Stimulated activated CD8-positive, alpha-beta memory T cell treated with anti-CD3 and anti-CD28 coated beads, Interleukin-4, amount 100 ng/mL, for 48 hours (primary cell): ENCODE data around the gene RRM2.
"Not testable (repeated sequence)": the region's sequence is repeated elsewhere in the genome, so short reads cannot be mapped to it uniquely, and the experiment has no call there.

Source experiments
- DNase-seq: peaks from one replicate; pipeline ENCODE4 v3.0.0-alpha.2; 2020

Gene RRM2

DNA sequence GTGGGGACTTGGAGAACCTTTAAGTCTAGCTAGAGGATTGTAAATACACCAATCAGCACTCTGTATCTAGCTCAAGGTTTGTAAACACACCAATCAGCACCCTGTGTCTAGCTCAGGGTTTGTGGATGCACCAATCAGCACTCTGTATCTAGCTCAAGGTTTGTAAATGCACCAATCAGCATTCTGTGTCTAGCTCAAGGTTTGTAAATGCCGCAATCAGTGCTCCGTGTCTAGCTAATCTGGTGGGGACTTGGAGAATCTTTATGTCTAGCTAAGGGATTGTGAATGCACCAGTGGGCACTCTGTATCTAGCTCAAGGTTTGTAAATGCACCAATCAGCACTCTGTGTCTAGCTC lies 30.7 kb upstream of the RRM2 start:
- not testable (repeated sequence) for DNase-seq

GRCh38 chr2:10094271-10094814 lies 28.2 kb upstream of the RRM2 start:
- DNase-seq = no peak

DNA sequence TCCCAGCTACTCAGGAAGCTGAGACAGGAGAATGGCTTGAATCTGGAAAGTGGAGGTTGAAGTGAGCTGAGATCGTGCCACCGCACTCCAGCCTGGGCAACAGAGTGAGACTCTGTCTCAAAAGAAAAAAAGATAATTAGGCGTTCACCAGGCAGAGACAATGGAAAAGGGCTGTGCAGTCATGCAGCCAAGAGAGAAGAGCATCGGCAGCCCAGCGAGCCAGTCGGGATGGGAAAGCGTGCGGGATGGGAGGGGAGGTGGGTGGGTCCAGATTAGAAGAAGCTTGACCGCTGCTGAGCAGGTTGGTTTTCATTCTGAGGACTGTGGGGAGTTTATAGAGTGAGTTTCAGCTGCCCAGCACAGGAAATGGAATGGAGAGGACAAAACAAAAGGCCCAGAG lies 27.4 kb upstream of the RRM2 start:
- no peak for DNase-seq

DNA sequence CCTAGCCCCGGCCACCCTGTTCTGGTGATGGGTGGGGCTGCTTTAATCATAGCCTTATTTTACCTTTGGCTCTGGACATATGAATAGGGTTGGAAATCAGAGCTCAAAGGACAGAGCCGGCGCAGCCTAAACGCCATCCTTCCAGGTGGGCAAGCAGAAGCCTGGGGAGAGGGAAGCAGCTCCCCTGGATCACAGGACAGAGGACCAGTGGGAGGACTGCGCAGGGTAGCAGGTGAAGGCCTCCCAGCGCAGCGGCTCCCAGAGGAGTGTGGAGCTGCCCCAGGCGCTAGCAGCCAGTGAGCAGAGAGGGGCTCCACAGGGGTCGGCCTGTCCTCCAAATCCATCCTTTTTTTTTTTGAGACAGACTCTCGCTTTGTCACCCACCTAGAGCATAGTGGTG lies 25.9 kb upstream of the RRM2 start:
- no peak for DNase-seq

- DNase-seq = peak; percentile 65
These were observed 25.0 kb upstream of the RRM2 start for GRCh38 chr2:10097352-10098148.

DNA sequence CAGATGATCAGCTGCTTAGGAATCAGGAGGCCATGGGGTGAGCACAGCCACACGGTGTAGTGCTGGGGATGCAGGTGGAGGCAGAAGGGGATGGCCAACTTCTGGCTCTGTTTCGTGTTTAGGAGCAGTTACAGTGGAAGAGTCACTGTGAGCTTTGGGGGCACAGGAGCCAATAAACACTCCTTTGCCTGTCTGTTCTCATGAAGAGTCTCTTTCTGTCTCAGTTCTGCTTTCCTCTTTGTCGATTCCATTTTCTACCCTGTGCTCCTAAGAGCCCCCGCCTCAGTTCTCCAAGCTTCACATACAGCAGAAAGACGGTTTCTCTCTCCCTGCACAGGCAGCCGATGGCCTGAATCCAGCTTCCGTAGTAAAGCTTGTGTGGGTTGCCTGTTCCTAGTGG lies 21.0 kb upstream of the RRM2 start:
- DNase-seq = no peak

DNA sequence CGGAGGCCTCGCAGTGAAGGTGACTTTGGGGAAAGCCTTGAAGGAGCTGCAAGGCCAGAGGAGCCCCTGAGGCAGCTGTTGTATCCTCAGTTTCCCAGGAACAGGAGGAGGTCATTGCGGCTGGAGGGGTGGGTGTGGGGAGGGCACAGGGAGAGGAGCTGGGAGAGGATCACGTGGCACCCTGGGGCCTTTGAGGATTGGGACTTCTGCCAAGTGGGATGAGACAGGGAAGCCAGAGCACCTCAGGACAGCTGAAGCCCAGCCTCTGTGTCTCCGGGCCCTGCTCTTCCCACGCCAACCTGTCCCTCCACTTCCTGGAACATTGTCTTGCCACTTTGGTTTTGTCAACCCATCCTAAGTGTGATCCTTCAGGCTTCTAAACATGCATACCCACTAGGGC lies 19.4 kb upstream of the RRM2 start:
- no peak for DNase-seq

- not testable (repeated sequence) for DNase-seq
These were observed 17.6 kb upstream of the RRM2 start for GRCh38 chr2:10104906-10105305.

DNA sequence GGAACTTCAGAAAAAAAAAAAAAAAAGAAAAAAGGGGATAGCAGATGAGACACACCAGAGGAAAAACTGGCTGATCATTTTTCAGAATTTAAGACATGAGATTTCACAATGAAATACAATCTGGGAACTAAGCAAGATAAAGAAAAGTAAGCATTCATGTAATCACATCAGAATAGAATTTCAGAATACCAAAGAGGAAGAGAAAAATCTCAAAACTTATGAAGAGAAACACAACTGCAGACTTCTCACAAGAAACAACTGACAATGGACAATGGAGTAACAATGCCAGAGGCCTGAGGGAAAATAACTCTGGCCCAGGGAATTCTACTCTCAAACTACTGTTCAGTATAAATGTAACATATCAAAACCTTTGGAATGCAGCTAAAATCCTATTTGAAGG lies 13.2 kb upstream of the RRM2 start:
- no peak for DNase-seq

DNA sequence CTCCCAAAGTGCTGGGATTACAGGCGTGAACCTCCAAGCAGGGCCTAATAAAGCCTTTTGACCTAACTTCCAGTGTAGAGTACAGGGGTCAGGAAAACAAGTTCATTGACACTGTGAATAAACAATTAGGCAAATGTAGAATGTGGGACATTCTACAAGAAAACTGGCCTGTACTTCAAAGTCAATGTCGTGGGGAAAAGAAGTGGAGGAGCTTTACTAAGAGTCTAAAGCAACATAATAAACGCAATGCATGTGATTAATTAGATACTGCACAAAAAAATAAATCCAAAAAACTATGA lies 3.6 kb upstream of the RRM2 start:
- no peak for DNase-seq

GRCh38 chr2:10119601-10120157 lies 2.9 kb upstream of the RRM2 start:
- no peak for DNase-seq

DNA sequence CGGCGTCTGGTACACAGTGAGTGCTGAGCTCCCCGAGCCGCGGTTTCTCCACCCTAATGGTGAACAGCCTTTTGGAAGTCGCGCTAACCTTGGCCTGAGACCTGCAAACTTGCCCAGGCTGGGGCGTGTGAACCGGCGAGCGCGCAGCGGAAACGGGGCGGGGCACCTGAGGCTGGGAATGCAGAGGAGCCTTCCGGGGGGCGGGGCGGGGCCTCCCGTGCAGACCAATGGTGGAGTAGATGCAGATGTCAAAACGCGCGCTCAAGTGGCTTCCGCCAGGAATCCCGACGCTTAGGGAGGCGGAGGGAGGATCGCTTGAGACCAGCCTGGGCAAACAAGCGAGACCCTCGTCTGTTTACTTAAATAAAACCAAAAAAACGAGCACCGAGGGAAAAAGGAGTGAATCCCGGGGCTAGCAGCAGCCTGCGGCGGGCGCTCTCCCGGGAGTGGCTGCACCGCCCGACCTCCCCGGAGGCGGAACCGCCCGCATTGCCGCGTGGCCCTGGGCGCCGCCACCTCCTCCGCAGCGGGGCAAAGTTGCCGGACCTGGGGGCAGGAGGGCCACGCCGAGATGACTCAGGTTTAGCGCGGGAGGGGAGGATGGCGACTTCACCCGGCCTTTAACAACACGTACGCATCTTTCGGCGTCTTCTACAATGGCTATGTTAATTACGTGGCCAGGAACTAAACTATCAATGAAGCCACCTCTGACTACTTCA lies 2.2 kb upstream of the RRM2 start:
- DNase-seq = peak; percentile 97

- no peak for DNase-seq
These were observed 1.5 kb upstream of the RRM2 start for GRCh38 chr2:10120877-10121574.

GRCh38 chr2:10123281-10123680 lies 742 bp downstream of the RRM2 start:
- DNase-seq = no peak

DNA sequence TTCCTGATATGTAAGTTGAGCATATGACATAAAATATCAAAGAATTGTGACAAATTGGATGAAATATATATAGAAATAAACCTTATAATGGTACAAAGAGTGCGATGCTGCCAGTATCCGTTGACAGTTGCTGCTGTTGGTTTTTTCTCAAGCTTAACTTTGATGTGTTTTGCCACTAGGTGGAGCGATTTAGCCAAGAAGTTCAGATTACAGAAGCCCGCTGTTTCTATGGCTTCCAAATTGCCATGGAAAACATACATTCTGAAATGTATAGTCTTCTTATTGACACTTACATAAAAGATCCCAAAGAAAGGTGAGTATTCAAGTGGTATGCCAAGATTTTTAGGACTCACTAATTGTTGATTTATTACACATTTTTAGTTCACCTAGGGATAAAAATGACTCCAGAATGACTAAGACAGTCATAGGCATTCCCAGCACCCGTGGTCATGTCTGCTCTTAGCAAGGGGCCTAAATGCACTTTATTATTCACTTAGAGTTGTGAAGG lies 2.1 kb downstream of the RRM2 start:
- DNase-seq = no peak

DNA sequence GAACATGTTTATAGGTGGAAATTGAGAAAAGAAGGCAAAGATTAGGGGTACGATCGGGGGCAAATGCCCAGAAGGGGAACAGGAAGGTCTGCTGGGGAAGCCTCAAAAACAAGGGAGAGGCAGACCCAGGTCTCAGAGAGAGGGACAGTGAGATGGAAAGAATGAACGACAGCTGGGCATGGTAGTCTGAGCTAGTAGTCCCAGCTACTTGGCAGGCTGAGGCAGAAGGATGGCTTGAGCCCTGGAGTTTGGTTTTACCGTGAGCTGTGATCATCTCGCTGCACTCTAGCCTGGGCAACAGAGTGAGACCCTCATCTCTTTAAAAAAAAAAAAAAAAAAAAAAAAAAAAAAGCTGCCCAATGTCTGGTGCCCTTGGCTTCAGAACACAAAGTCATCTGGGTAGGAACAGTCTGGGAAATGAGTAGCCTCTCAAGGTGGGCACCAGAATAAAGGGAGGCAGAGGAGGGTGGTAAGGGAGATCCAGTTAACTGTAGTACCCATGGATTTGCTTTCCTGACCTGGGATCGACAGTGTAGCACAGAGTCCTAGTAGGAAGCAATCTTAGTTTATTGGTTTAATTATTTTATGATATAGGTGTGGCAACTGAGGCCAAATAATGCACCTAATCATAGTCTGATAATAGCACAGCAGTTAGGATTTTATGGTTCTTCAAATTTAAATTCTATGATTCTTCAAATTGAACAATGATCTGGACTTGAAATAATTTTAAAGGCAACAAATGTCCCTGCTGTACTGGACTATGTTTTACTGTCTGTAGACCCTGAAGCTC lies 3.5 kb downstream of the RRM2 start:
- no peak for DNase-seq

DNA sequence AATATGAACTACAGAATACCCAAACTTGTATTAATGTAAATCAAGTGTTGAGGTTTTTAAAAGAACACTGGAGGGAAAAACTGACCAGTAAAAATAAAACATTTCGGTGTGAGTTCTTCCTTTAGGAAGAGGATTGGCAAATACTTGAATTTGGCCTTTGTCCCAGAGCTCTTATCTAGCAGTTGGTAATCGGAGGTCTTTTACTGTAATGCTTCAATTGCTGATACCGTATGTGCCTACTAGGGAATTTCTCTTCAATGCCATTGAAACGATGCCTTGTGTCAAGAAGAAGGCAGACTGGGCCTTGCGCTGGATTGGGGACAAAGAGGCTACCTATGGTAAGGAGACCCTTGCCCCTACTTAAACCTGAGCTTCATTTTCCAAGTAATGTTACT lies 4.1 kb downstream of the RRM2 start:
- DNase-seq = no peak

- DNase-seq = no peak
These were observed 5.9 kb downstream of the RRM2 start for GRCh38 chr2:10128420-10128819.

- DNase-seq = no peak
These were observed 7.0 kb downstream of the RRM2 start for GRCh38 chr2:10129490-10129889.

DNA sequence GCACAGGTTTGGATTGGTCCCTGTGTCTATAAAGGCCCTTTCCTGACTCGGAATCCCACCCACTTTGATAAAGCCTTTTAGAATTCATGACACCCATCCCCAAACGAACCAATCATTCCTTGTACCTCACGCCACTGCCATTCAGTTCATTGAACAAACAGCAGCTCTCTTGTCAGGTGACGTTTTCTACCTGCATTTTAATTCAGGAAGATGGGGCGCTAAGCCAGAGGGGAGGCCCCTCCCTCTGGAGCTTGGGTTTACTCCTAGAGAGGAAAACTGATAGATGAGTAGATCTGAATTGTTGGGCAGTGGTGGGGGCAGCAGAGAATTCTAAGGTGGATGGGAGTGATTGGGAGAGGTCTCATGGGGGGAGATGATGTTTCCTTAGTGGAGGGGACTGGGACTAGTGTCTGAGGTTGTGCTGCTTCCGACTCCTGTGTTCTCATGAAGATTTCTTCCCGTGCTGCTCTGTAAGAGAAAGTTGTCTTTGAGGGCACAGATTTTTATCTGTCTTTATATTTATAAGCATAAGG lies 9.6 kb downstream of the RRM2 start:
- no peak for DNase-seq

DNA sequence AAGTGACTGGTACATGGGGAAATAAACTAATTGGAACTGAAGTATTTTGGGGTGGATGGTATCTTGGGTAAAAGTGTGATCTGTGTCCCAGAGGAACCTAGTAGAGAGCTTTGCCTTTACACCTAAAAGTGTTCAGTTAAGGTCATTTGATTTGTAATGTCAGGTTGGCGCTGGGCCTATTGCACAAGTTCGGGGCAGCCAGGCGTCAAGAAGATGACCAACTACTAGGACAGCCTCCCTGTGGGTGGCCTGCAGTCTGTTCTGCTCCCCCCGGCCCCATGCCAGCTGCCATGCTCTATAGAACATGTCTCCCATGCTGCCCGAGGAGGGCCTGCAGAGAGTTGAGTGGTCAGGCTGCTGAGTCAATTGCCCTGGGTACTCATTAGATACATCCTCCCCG lies 10.1 kb downstream of the RRM2 start:
- DNase-seq = no peak

DNA sequence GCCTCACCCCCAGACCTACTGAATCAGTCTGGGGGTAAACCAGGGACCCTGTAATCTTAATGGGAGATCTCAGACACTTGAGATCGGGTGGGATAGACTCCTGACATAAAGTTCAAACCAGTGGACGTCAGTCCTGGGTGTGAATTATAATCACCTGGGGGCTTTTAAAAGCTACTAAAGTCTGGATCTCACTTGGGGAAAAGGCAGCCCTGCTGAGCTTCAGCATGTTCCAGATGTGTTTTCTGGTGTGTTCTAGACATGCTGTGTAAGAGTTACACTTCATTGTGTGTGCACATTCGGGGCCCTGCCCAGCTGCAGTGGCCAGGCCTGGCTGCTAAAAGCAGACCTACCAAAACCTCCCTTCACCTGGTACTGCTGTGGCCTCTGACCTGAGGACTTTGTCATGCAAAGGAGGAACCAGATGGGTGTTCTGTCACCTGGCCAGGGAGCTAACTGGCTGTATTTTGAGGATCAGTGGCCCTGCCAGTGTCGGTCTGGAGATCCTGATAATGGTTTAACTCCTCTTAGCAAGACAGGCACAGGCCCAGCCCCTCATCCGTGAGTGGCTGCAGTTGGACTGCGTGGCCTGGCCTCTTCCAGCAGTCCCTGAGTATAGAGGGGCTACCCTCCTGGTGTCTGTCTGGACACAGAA lies 10.6 kb downstream of the RRM2 start:
- DNase-seq = no peak
